IMR-90 (cell line): ENCODE data around the gene AK2. TPM values are rescaled to one million over a fixed set of nuclear protein-coding genes. Genes with fewer than 3 reads are reported as not detected.

Experiments
- ATAC-seq: fragments of 200-7000 bp; cut with Tn5 transposase; 2 replicates; pipeline ENCODE4 v1.9.1; 2020; ENCODE audit warnings: low read depth, mild to moderate bottlenecking, moderate library complexity
- BruUV-seq: library from RNA; stranded (reverse); fragments of 400-500 nt; replicated peaks from 2 replicates; lab custom pipeline; 2021; lab: Mats Ljungman, UMichigan
- CTCF ChIA-PET: fragments of 300-600 bp; formaldehyde crosslinking; extraction: SDS; loops from one replicate; lab custom pipeline; 2021; ENCODE audit warnings: antibody characterized with exemption; lab: Yijun Ruan, JAX
- POLR2A ChIA-PET: fragments of 300-600 bp; sonication (Branson Sonifier 250); formaldehyde crosslinking; loops from one replicate; lab custom pipeline; 2022; ENCODE audit warnings: antibody characterized with exemption; ENCODE audit not compliant: unreplicated experiment; lab: Charles Lee
- DNase-seq: peaks from one replicate; pipeline ENCODE4 v3.0.0; 2013
- H2AFZ ChIP-seq: replicated peaks from 2 replicates; pipeline ENCODE3; 2013; ENCODE audit warnings: low read length, mild to moderate bottlenecking; ENCODE audit not compliant: poor library complexity
- H2AK5ac ChIP-seq: 2 replicates; pipeline ENCODE4 v1.6.1; 2013; ENCODE audit warnings: low read depth, low read length, inconsistent platforms
- H2AK9ac ChIP-seq: replicated peaks from 2 replicates; pipeline ENCODE3; 2013; ENCODE audit warnings: mild to moderate bottlenecking, low read depth, low read length, moderate library complexity; ENCODE audit not compliant: poor library complexity
- H2BK120ac ChIP-seq: 2 replicates; pipeline ENCODE4 v1.6.1; 2013; ENCODE audit warnings: low read depth, low read length, inconsistent platforms
- H2BK15ac ChIP-seq: 3 replicates; pipeline ENCODE4 v1.6.1; 2013; ENCODE audit warnings: low read depth, low read length, inconsistent platforms
- H2BK20ac ChIP-seq: 2 replicates; pipeline ENCODE4 v1.6.1; 2013; ENCODE audit warnings: low read depth, mild to moderate bottlenecking, inconsistent platforms, low read length, moderate library complexity
- H2BK5ac ChIP-seq: 2 replicates; pipeline ENCODE4 v1.6.1; 2013; ENCODE audit warnings: mild to moderate bottlenecking, low read depth, low read length, inconsistent platforms; ENCODE audit not compliant: poor library complexity, severe bottlenecking
- H3K14ac ChIP-seq: replicated peaks from 2 replicates; pipeline ENCODE4 v1.6.1; 2013; ENCODE audit warnings: low read depth, low read length, inconsistent platforms
- H3K18ac ChIP-seq: 2 replicates; pipeline ENCODE4 v1.6.1; 2013; ENCODE audit warnings: low read depth, low read length, control low read depth
- H3K23ac ChIP-seq: 2 replicates; pipeline ENCODE4 v1.6.1; 2013; ENCODE audit warnings: low read depth, low read length, inconsistent platforms
- H3K27ac ChIP-seq: 2 replicates; pipeline ENCODE4 v1.5.1; 2013; ENCODE audit warnings: mild to moderate bottlenecking, control low read depth, low read length; ENCODE audit not compliant: insufficient read depth
- H3K27me3 ChIP-seq: 2 replicates; pipeline ENCODE4 v1.6.1; 2013; ENCODE audit warnings: low read length; ENCODE audit not compliant: control insufficient read depth, insufficient read depth
- H3K36me3 ChIP-seq: 2 replicates; pipeline ENCODE4 v1.6.1; 2013; ENCODE audit warnings: low read length, mixed read lengths; ENCODE audit not compliant: control insufficient read depth, insufficient read depth
- H3K4ac ChIP-seq: 2 replicates; pipeline ENCODE4 v1.6.1; 2013; ENCODE audit warnings: low read depth, low read length, inconsistent platforms
- H3K4me1 ChIP-seq: 2 replicates; pipeline ENCODE4 v1.6.1; 2013; ENCODE audit warnings: low read length, mixed read lengths; ENCODE audit not compliant: control insufficient read depth, insufficient read depth
- H3K4me2 ChIP-seq: 2 replicates; pipeline ENCODE4 v1.6.1; 2013; ENCODE audit warnings: low read depth, mild to moderate bottlenecking, control low read depth, low read length, moderate library complexity
- H3K4me3 ChIP-seq: 2 replicates; pipeline ENCODE4 v1.5.1; 2013; ENCODE audit warnings: low read depth, mild to moderate bottlenecking, control low read depth, low read length, moderate library complexity; ENCODE audit not compliant: insufficient read depth
- H3K56ac ChIP-seq: 2 replicates; pipeline ENCODE4 v1.6.1; 2013; ENCODE audit warnings: low read length, inconsistent platforms; ENCODE audit not compliant: insufficient read depth; ENCODE audit errors: extremely low read depth
- H3K79me1 ChIP-seq, 2 experiments: 2 replicates each; pipeline ENCODE4 v1.6.1; 2013; ENCODE audit warnings: low read length in 2 of 2, inconsistent platforms in 1 of 2, low read depth in 1 of 2
- H3K9ac ChIP-seq: 2 replicates; pipeline ENCODE4 v1.6.1; 2013; ENCODE audit warnings: low read depth, low read length, control low read depth
- H3K9me1 ChIP-seq: 2 replicates; pipeline ENCODE4 v1.6.1; 2013; ENCODE audit warnings: low read length, inconsistent platforms; ENCODE audit not compliant: insufficient read depth
- H3K9me3 ChIP-seq: 2 replicates; pipeline ENCODE4 v1.6.1; 2013; ENCODE audit warnings: low read length; ENCODE audit not compliant: control insufficient read depth, insufficient read depth
- H4K20me1 ChIP-seq: 2 replicates; pipeline ENCODE4 v1.6.1; 2013; ENCODE audit warnings: low read length, inconsistent platforms; ENCODE audit not compliant: insufficient read depth
- H4K5ac ChIP-seq: 2 replicates; pipeline ENCODE4 v1.6.1; 2013; ENCODE audit warnings: mild to moderate bottlenecking, low read depth, low read length, control low read depth
- H4K8ac ChIP-seq, 2 experiments: 2 replicates each; pipeline ENCODE4 v1.6.1; 2013; ENCODE audit warnings: low read depth in 2 of 2, low read length in 2 of 2, control low read depth in 1 of 2, inconsistent platforms in 1 of 2
- H4K91ac ChIP-seq: 2 replicates; pipeline ENCODE4 v1.6.1; 2013; ENCODE audit warnings: low read depth, low read length, inconsistent platforms; ENCODE audit not compliant: insufficient read depth
- BHLHE40 ChIP-seq: fragments of 150-350 bp; IDR thresholded peaks from 2 replicates; pipeline ENCODE4 v1.6.1; 2016; ENCODE audit warnings: mild to moderate bottlenecking, low read depth, low read length
- CEBPB ChIP-seq: IDR thresholded peaks from 2 replicates; pipeline ENCODE4 v1.6.1; 2012; ENCODE audit warnings: low read depth, low read length, improper control_type of control experiment
- CHD1 ChIP-seq: IDR thresholded peaks from 2 replicates; pipeline ENCODE4 v1.6.1; 2012; ENCODE audit warnings: low read depth, low read length, improper control_type of control experiment
- FOS ChIP-seq: fragments of 150-350 bp; IDR thresholded peaks from 2 replicates; pipeline ENCODE4 v1.6.1; 2016; ENCODE audit warnings: low read depth, low read length
- MAFK ChIP-seq: IDR thresholded peaks from 2 replicates; pipeline ENCODE4 v1.6.1; 2012; ENCODE audit warnings: low read depth, low read length, improper control_type of control experiment
- MAZ ChIP-seq: IDR thresholded peaks from 2 replicates; pipeline ENCODE4 v1.6.1; 2012; ENCODE audit warnings: low read depth, mild to moderate bottlenecking, low read length, improper control_type of control experiment, moderate library complexity, borderline replicate concordance
- MXI1 ChIP-seq: IDR thresholded peaks from 2 replicates; pipeline ENCODE4 v1.6.1; 2012; ENCODE audit warnings: low read depth, mild to moderate bottlenecking, low read length, moderate library complexity, borderline replicate concordance
- NFE2L2 ChIP-seq: fragments of 150-350 bp; IDR thresholded peaks from 2 replicates; pipeline ENCODE4 v1.6.1; 2016; ENCODE audit warnings: low read depth, mild to moderate bottlenecking, low read length
- POLR2A ChIP-seq: IDR thresholded peaks from 2 replicates; pipeline ENCODE4 v1.6.1; 2012; ENCODE audit warnings: mild to moderate bottlenecking, low read depth, low read length
- RAD21 ChIP-seq: IDR thresholded peaks from 2 replicates; pipeline ENCODE4 v1.6.1; 2012; ENCODE audit warnings: low read length, improper control_type of control experiment
- RCOR1 ChIP-seq: IDR thresholded peaks from 2 replicates; pipeline ENCODE4 v1.6.1; 2012; ENCODE audit warnings: mild to moderate bottlenecking, low read length, improper control_type of control experiment; ENCODE audit not compliant: insufficient replicate concordance
- RFX5 ChIP-seq: IDR thresholded peaks from 2 replicates; pipeline ENCODE4 v1.8.0; 2012; ENCODE audit warnings: low read depth, mild to moderate bottlenecking, low read length, moderate library complexity
- SMC3 ChIP-seq: fragments of 150-350 bp; IDR thresholded peaks from 2 replicates; pipeline ENCODE4 v1.6.1; 2016; ENCODE audit warnings: low read depth, mild to moderate bottlenecking, antibody characterized with exemption, low read length, moderate library complexity
- WGBS, 2 experiments: methylation state at CpG; one replicate each; pipeline versions ENCODE4 v1.1.5 to v1.1.7; 2013; ENCODE audit warnings: missing lambda C conversion rate in 2 of 2; ENCODE audit not compliant: insufficient read length in 1 of 2; ENCODE audit errors: extremely low coverage in 2 of 2; 5-methylcytosine and 5-hydroxymethylcytosine counted together
- dilution Hi-C: fragments of 300-500 bp; cut with HindIII; formaldehyde crosslinking; loops from one replicate; pipeline ENCODE4 v1.14.3; 2018; ENCODE audit warnings: low sequenced_read_pairs; ENCODE audit not compliant: unreplicated experiment
- in situ Hi-C: fragments of 300-500 bp; cut with MboI; formaldehyde crosslinking; loops from 3 replicates; pipeline ENCODE4 v1.14.3; 2019; ENCODE audit warnings: low sequenced_read_pairs, inconsistent platforms, mixed read lengths
- intact Hi-C: fragments of 100-400 bp; cut with micrococcal nuclease; formaldehyde crosslinking; loops from 2 replicates; pipeline ENCODE4 v1.10.0; 2022
- polyA plus RNA-seq, 3 experiments: library from polyadenylated mRNA; depleted of rRNA; stranded (reverse); fragments of >200 nt; gene quantifications; 2 replicates each; pipeline ENCODE4 v1.2.3, GENCODE V29; 2012; ENCODE audit warnings: low replicate concordance in 1 of 3
- total RNA-seq: library from RNA; depleted of rRNA; stranded (reverse); fragments of >200 nt; gene quantifications from 2 replicates; pipeline ENCODE4 v1.2.3, GENCODE V29; 2012
- TF ChIP-seq, protein P1 (sequence below): conservative IDR thresholded peaks from 2 replicates; pipeline ENCODE4 v1.5.1; 2012; ENCODE audit warnings: mild to moderate bottlenecking, low read depth, low read length, improper control_type of control experiment
- TF ChIP-seq, protein P2 (sequence below): fragments of 150-350 bp; IDR thresholded peaks from 2 replicates; pipeline ENCODE4 v1.6.1; 2017; ENCODE audit warnings: mild to moderate bottlenecking, antibody characterized with exemption, low read length, low read depth

The AK2 gene
- total and polyA plus RNA-seq, 2 of the 4 experiments (the other 2 are of a cell fraction) = 118 to 203 TPM

DNA sequence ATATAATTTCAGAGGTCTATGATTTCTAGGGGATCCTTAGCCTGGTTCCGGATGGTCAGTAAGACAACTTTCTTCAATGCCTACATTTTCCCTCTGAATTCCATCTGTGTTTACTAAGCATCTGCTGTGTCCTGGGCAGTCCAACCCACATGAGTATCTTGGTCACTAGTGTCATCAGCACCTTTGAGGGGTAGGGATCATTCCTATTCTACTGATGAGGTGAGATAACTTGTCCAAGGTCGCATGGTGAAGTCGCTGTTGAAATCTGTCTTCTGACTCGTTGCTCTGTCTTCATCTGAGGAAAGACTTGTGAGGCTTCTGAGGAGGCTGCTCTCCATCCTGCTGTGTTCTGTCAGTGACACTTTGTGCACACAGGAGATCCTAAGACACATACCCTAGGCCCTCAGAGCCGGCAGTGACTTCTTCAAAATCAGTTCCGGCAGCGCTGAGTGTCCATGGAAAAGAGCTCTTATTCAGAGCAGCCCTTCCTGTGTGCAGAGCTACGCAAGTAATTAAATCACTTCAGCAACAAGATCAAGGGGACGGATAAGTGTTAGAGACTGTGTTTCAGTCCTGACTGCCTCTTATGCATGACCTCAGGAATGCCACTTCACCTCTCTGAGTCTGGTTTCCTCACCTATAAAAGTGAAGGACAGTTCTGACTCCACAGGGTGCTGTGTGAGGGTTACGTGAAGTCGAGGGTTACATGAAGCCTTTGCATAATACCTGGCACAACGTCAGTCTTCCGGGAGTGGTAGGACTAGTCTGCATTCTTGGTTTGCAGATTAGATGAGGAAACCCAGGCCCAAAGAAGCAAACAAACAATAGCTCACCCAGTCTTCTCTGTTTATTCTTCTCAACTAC, 28.4 kb downstream of the AK2 start:
- intact Hi-C loops = no loop called here
- Histone ChIP-seq H3K23ac (no peak overlapping the region), H3K9me1 (peaks cover 17% of the 10 kb centered on the region), H4K20me1 (peaks cover 11% of the 10 kb centered on the region; the same call in 1 of the 2 replicates), H3K27ac (no peak overlapping the region), H3K79me1 (peaks cover 2 to 24% of the 10 kb centered on the region in 2 experiments), H2AK9ac (no peak overlapping the region), H3K4me3 (no peak overlapping the region), H4K5ac (no peak overlapping the region), H3K4me2 (no peak overlapping the region), H3K18ac (no peak overlapping the region), H3K9ac (no peak overlapping the region), H3K4me1 (peaks cover 21% of the 10 kb centered on the region), H3K36me3 (peaks cover 30% of the 10 kb centered on the region), H3K27me3 (no peaks in the 10 kb centered on the region), H4K8ac (no peak overlapping the region), H2BK20ac (no peak overlapping the region), H2AFZ (no peak overlapping the region), H2BK5ac (no peak overlapping the region), H3K56ac (no peak overlapping the region), H3K9me3 (no peaks in the 10 kb centered on the region), H2BK120ac (no peak overlapping the region), H3K14ac (no peak overlapping the region), H4K91ac (no peak overlapping the region), H2AK5ac (no peak overlapping the region), H3K4ac (no peak overlapping the region), H2BK15ac (no peak overlapping the region)
- WGBS, 2 experiments = 70% methylated on average over 2 of the region's 13 CpGs; no CpG with 5 or more reads in 1 of the 2 experiments
- in situ Hi-C loops = loop anchor here (5.0 kb wide), 1 partner anchor 76 kb away; no protein-coding TSS in a partner anchor
- ChIA-PET CTCF (interaction anchor here (1.1 to 1.9 kb wide), 5 partner anchors 15 to 82 kb away, joined by 3 to 16 read pairs (median 3); no protein-coding TSS in a partner anchor), POLR2A (no interaction called here)
- dilution Hi-C loops = no loop called here
- DNase-seq (no peak), ATAC-seq (no peak)
- no TSS peak for BruUV-seq
- no peak for TF ChIP-seq SMC3
- no peak for TF ChIP-seq POLR2A
- TF ChIP-seq, protein P1, sequence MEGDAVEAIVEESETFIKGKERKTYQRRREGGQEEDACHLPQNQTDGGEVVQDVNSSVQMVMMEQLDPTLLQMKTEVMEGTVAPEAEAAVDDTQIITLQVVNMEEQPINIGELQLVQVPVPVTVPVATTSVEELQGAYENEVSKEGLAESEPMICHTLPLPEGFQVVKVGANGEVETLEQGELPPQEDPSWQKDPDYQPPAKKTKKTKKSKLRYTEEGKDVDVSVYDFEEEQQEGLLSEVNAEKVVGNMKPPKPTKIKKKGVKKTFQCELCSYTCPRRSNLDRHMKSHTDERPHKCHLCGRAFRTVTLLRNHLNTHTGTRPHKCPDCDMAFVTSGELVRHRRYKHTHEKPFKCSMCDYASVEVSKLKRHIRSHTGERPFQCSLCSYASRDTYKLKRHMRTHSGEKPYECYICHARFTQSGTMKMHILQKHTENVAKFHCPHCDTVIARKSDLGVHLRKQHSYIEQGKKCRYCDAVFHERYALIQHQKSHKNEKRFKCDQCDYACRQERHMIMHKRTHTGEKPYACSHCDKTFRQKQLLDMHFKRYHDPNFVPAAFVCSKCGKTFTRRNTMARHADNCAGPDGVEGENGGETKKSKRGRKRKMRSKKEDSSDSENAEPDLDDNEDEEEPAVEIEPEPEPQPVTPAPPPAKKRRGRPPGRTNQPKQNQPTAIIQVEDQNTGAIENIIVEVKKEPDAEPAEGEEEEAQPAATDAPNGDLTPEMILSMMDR = no peak
- TF ChIP-seq CEBPB = no peak
- TF ChIP-seq RAD21 = no peak
- no peak for TF ChIP-seq MAZ
- no peak for TF ChIP-seq BHLHE40
- TF ChIP-seq, protein P2, sequence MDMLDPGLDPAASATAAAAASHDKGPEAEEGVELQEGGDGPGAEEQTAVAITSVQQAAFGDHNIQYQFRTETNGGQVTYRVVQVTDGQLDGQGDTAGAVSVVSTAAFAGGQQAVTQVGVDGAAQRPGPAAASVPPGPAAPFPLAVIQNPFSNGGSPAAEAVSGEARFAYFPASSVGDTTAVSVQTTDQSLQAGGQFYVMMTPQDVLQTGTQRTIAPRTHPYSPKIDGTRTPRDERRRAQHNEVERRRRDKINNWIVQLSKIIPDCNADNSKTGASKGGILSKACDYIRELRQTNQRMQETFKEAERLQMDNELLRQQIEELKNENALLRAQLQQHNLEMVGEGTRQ = no peak
- no peak for TF ChIP-seq MAFK
- TF ChIP-seq RFX5 = no peak
- TF ChIP-seq CHD1 = no peak
- TF ChIP-seq FOS = no peak
- no peak for TF ChIP-seq NFE2L2
- no peak for TF ChIP-seq RCOR1
- TF ChIP-seq MXI1 = no peak
